NCI-H1048 (cell line): Measurements from ENCODE around the gene ARHGAP15.
"Not testable (repeated sequence)": the region's sequence is repeated elsewhere in the genome, so short reads cannot be mapped to it uniquely, and the experiment has no call there.

Source experiments
- DNase-seq: peaks from one replicate; lab custom pipeline; 2025; lab: John Stamatoyannopoulos, UW

Gene ARHGAP15

DNA sequence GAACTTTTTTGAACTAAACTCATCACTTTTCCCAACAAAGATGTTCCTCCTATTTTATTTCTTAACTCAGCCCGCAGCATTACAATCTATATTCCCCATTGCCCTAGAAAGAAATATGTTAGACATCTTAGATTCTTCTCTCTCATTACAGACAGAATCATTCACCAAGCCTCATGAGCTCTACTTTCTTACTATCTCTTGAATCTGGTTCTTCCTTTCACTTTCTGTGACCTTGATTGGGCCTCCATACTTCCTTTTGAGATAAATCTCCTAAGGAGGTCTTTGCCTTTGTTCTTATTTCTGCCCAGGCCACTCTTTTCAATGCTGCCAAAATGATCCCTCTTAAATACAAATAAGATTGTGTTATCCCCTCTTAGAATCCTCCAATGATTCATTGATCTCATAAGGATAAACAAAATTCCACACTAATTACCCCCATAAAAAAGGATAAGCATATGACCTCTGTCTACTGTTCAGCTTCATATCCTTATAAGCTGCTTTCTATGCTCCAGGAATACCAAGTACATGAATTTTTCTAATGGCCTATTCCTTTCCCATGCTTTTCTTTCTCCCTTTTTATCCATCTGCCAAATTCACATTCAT lies 400.0 kb downstream of the ARHGAP15 start:
- DNase-seq = no peak

DNA sequence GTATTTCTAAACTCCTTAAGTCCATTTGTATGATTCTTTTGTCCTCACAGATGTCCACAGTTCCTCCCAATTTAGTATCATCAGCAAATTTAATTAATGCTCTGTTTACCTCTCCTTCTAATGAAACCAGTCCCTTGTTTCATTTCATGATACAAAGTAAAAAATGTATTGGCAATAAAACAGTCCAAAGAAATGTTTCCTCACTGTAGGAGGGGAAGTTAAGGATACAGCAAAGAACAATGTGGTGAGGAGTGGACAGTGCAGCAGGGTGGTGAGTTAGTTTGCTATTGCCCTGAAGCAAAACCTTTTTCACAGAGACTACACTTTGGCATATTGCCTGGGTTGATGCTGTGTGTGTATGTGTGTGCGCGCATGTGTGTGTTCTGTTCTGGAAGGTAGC lies 401.5 kb downstream of the ARHGAP15 start:
- DNase-seq = no peak

DNA sequence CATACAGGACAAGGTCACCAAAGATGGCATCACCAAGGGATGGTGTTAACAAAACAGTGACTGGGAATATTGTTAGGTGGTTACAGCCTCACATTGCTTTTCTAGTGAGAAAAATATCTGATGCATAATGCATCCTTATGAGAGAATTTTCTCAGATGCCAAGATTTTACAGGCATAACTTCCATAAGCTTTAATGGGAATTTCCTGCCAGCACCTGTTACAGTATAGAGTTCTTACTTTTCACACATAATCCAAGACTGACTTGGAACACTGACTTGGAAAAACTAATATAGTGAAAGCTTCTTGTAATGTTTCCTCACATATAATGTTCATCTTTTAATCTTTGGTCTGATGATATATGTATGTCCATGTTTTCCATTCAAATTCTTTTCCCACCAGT lies 402.8 kb downstream of the ARHGAP15 start:
- no peak for DNase-seq

DNA sequence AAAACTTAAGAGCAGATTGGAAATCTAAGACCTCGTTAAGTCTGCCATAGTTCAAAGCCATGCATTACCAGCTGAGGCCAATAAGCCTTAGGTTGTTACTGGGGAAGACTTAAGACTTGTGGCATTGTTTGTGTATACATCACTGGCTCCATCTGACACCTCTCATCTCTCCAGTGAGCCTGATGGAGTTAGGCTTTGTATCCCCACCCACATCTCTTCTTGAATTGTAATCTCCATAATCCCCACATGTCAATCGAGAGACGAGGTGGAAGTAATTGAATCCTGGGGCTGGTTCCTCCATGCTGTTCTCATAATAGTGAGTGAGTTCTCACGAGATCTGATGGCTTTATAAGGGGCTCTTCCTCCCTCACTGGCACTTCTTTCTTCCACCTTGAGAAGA lies 404.6 kb downstream of the ARHGAP15 start:
- no peak for DNase-seq

DNA sequence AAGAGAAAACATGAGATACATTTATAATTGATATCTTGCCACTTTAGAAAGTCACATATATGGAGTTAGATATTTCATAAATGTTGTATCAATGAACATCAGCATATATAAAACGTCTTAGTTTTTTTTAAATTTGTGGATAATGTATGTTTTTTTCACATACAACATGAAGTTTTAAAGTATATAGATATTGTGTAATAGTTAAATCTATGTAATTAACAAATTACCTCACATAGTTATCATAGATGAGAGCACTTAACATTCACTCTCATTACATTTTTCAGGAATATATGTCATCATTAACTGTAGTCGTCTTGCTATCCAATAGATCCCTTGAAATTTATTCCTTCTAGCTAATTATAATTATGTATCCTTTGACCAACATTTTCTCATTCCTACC lies 406.6 kb downstream of the ARHGAP15 start:
- DNase-seq = no peak

DNA sequence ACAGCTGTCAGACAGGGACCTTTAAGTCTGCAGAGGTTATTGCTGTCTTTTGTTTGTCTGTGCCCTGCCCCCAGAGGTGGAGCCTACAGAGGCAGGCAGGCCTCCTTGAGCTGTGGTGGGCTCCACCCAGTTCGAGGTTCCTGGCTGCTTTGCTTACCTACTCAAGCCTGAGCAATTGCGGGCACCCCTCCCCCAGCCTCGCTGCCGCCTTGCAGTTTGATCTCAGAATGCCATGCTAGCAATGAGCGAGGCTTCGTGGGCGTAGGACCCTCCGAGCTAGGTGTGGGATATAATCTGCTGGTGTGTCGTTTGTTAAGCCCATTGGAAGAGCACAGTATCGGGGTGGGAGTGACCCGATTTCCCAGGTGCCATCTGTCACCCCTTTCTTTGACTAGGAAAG lies 412.7 kb downstream of the ARHGAP15 start:
- not testable (repeated sequence) for DNase-seq

DNA sequence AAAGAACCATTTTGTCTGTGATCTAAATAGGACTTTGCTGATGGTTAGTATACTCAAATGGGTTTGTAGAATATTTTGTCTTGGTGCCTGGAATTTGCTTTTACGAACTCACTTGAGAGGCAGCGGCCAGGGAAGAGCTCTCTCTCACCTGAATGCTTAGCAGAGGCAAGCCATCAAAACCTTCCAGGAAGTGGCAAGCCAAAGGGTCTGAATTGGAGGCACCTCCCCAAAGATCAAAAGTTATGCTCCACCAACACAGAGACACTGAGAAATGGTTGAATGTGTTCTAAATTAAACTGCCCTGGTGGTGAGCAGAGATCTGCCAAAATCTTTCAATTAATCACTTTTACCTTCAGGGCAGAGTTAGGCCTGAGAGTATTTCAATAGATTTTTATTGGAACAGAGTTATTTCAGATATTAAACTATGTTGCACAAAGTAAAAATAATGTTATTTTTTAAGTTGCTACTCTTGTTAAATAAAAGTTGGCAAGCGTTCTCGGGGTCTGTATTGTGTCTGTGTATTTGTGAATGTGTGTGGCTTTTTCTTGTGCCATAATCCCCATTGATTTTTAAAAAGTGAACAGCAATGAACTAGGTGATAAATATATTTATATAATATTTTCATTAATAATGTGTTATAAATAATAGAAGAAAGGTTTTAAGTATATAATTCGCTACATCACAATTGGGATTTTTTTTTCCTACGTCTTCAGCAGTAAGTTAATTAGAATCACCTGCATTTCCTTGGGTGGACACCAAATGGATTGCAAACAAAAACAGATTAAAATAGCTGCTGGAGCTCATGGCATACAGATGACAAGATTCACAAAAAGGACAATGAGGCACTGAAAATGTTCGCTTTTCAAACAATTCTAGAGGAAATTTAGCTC lies 416.1 kb downstream of the ARHGAP15 start:
- DNase-seq = no peak

DNA sequence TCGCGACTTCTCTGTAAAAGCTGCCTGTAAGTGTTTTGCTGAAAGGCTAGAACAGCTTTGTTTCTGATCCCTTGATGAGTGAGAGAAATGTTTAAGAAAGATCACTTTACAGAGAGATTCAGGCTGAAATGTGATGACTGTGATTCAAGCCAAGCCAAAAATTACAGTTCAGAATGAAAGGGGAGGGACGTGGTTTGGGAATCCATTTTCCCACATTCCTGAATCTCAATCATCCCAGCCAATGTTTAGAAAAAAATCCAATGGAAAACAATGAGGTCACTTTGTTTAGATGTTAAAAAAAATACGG lies 416.7 kb downstream of the ARHGAP15 start:
- no peak for DNase-seq

DNA sequence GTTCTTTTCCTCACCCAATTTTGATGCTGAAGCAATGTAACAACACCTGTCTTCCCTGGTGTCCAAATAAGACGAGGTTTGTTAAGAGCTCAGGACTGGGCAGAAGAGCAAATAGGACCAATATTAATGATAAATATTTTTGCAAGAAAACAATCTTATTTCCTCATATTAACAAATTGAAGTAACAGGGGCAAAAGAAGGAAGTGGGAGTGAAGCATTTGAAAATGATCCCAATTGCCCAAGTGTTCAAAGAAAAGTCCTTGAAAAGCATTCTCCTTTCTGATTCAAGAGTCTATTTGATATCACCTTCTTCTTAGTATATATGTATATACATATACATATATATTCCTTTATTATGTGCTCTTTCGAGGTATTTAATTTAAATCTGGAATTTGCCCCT lies 418.8 kb downstream of the ARHGAP15 start:
- DNase-seq = no peak

DNA sequence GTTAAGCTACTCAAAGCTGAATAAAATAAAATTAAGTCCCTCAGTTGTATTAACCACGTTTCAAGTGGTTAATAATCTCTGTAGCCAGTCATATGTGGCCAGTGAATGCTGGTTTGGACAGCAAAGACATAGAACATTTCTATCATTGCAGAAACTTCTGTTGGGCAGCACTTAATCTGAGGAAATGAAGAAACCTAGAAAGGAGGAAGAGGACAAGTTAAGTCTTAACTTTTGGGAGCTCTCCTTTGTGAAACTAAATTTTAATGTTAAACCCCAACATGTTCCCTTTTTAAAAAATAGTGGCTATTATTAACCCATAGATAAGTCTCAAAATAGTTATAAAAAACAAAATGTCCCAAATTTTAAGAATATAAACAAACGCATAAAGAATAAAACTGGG lies 421.3 kb downstream of the ARHGAP15 start:
- DNase-seq = no peak

DNA sequence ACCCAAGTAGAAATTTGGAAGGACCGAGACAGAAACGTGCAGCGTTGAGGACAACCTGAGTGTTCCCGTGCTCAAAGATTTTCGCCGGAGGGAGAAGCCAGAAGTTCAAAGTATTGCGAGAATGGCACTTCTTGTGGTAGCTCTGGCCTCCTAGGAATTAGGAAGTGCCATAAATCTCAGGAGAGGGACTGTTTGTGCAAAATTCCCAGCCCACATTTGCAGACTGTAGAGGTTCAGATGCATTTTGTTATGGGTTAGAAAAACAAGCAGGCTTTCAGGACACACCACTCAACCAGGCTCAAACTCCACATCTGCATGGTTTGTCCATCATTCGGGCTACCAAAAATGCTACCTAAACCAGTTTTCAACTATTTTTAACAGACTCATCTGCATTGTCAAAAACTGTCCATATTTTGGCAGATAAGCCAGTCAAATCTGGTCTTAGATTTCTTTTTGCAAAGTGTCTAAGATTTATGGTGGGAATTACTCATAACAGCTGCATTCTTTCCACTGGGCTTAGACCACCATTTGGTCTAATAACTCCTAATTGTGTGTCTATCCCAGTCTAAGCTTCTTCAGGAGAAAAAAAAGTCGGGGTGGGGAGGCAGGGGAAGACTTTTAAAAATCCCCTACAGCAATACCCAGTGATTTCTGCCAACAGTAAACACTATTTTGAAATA lies 422.9 kb downstream of the ARHGAP15 start:
- DNase-seq = no peak

DNA sequence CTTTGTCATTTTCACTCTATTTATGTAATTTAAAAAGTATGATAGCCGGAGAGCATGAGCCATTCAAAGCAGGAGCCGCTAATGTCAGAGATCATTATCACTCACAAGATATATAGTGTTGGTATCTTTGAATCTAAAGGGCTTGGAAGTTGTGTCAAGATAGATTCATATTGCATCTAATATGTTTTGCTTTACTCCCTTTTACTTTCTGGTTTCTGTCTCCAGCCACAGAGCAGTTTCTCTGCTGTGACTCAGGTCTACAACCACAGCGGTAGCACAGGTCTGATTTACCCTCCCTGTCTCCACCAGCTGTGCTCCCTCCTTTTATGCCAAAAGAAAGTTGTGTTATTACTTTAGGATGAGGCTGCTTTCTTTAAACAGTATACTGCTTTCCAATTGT lies 424.0 kb downstream of the ARHGAP15 start:
- DNase-seq = no peak

DNA sequence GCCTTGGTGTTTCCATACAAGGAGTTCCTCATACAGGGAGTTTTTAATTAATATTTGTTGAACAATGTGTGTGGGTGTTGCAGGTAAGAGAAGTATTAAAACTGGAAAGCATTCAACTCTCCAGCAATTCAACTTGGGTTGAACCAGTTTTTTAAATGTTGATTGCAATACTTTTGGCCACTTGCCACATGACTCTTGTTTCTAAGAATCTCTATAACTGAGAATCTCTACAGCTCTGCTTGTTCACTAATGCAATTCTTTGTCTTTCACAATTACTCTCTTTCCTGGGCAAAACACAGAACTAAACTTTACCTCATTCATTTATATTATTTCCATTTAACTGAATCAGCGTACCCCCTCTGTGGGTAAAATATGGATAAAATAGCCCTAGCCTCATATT lies 429.4 kb downstream of the ARHGAP15 start:
- DNase-seq = no peak

DNA sequence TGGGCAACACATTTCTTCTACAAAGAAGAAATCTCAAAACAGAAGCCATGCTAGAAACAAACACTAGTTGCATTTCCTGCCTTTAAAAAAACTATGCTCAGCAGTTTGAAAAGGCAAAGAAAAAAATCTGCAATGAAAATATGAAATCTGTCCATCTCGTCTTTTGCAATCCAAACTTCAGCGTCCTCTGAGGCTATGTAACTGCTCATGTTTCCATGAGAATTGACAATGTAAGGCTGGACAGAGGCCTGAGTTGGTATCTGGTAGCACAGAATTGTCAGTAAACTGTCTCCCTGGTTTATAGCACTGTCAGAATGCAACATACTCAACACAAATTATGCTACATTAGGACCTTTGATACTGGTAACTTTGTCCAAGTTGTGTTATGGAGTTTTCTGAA lies 429.9 kb downstream of the ARHGAP15 start:
- DNase-seq = no peak

DNA sequence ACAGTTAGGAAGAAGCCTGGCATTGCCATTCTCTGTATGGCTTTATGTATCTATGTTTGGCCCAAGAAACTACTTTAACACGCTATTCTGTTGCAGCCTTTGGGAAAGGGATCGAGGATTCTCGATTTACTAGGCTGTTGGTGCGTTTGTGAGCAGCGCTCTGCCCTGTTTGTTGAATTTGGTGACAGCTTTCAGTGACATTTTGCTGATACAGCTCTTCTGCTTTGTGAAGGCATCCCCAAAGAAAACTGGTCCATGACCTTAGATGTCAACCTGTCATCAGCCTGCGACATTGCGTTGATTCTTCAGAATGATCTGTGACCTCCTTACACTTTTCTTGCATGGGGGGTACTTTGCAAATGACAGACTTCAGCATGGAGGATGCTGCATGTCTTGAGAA lies 431.5 kb downstream of the ARHGAP15 start:
- no peak for DNase-seq

DNA sequence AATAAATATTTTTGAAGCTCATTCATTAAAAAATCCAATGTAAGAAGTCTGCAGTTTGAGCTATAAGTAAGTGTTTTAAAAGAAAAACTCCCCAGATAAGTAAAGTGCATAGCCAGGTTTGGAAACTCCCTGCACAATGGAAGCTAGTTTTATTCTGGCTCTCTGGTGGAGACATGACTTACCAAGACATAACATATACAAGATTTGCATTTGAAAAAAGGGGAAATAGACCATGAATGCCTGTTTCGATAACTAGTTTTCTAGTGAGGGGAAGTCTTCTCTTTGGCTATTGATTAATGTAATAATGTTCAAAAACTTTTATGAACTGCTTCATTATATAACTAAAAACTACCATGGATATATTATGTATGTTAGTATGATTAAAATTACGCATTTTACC lies 435.2 kb downstream of the ARHGAP15 start:
- no peak for DNase-seq

DNA sequence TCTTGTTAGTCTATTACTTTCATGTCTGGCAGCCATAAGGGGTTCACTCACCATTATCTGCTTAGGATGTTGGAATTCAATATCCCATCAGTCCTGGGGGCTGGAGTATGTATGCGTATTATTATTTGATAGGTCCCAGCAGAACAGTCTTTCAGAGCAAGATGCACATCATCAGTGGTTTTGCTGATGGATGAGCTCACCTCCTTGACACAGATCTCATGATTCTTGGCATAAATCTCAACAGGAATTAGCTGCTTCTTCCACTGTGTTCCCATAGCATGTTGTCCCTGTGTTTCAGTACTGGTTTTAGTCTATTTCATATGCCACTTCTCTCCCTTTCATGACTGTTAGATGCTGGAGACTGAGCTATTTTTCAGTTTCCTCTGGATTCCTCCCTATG lies 442.5 kb downstream of the ARHGAP15 start:
- no peak for DNase-seq

DNA sequence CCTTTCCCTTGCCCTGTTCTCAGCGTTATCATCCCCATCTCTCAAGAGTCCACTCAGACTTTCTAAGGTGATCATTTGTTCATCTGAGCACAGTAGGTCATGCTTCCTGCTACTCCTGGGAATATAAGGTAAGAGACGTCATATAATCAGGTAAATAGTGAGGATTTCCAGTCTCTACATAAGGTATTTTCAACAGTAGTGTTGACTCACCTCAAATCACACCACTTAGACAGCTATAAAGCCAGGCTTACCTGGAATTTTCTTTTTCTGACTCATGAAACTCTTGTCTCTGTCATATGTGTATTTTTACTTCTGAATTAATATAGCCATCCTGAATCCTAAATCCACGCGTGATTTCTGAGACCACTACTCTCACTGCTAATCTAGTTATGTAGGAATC lies 443.2 kb downstream of the ARHGAP15 start:
- DNase-seq = no peak

DNA sequence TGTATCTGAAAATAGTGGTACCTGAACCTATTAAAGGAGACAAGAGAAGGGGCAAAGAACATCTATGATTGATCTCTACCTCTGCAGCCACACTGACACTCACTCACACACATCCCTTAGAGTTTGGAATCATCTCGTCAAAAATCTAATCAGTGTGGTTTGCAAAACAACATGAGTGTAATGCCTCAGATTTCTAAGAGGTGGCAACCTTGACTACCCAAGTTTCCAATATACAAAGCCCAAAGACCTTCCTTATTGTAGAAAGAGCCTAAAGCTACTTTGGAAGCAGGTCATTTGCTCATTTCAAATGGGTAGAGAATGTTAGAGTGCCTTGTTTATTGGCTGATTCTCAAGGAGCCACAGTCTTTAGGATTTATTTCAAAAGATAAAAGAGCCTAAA lies 444.9 kb downstream of the ARHGAP15 start:
- no peak for DNase-seq

DNA sequence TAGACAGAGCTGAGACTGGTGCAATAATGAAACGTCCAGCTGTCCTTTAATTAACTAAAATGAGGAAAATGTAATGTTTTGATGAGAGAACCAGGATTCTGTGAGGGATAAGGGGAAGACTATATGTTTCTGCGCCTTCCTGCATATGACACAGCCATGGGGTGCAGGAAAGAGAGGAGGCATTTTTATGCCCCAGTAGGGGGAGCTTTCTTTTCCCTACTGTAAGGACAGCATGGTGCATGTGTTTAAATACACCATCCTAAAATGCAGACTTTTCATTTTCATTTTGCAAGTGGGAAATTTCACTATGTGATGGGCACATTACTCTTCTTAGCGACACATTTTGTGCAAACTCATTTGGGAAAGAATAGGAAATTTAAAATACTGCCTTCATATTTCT lies 446.1 kb downstream of the ARHGAP15 start:
- DNase-seq = no peak

DNA sequence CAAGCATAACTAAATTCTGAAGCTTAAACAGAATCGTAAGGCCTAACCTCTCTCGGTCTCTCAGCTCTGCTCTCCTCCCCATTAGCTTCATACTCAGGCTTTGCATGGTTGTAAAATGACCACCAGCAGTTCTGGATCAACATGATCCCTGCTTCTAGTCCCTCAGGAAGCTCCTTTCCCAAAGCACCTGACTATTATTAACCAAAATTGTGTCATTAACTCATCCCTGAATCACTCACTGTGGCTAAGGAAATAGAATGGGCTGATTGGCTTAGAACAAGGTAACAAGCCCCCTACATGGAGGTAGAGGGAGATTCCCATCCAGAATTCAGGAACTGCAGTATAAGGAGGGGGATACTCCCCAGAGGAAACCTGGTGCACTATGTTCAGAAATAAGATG lies 448.3 kb downstream of the ARHGAP15 start:
- no peak for DNase-seq

DNA sequence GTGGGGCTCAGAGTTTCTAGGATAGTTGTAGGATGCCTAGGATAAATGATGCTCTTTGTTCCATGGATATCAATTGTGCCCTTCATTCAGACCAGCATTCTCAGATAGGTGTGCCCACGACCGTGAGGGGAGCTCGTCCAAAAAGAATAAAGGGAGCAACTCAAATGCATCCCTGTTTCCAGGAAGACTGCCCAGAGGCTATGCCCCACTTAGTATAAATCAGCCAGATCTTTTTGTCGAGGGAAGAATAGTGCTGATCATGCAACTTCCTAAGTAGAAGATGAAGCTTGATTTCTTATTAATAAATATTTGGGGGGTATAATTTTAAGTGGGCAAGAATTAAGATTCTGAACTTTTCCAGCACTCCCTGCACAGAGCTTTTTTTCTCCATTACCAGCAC lies 450.2 kb downstream of the ARHGAP15 start:
- no peak for DNase-seq

DNA sequence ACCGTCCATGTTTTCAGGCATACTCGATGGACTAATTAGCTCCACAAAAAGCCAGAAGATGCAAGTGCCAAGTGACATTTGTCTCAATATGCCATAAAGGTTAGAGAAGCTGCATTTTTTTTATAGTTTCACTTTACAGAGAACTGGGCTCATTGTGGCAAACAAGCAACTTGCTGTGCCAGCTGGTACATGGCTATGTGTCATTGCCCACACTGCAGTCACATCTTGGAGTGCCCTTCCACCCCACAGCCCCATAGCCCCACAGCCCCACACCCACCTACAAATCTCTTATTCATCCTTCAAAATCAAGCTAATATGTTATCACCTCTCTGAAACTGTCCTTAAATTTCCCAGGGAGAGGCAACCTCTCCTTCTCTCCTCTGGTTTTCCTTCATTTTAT lies 451.9 kb downstream of the ARHGAP15 start:
- DNase-seq = no peak
